B cell (primary cell): Measurements from ENCODE around the gene KLHL22. TPM values are rescaled to one million over a fixed set of nuclear protein-coding genes. Genes with fewer than 3 reads are reported as not detected.

Experiments used
- ATAC-seq: fragments of 200-7000 bp; cut with Tn5 transposase; one replicate; pipeline ENCODE4 v1.10.0; 2021; ENCODE audit warnings: low read depth, mild to moderate bottlenecking, moderate number of reproducible peaks, moderate library complexity
- CTCF ChIA-PET: fragments of 350-600 bp; sonication (Branson Sonifier 250); formaldehyde crosslinking; loops from one replicate; lab custom pipeline; 2021; ENCODE audit warnings: antibody characterized with exemption, inconsistent platforms; lab: Charles Lee
- POLR2A ChIA-PET: fragments of 350-600 bp; sonication (Branson Sonifier 250); formaldehyde crosslinking; loops from one replicate; lab custom pipeline; 2021; ENCODE audit warnings: antibody characterized with exemption; lab: Charles Lee
- DNase-seq: peaks from one replicate; pipeline ENCODE4 v3.0.0; 2013
- H2AFZ ChIP-seq: 2 replicates; pipeline ENCODE4 v1.6.1; 2012; ENCODE audit warnings: mild to moderate bottlenecking, low read depth, low read length; ENCODE audit not compliant: insufficient read depth, poor library complexity, severe bottlenecking
- H3K27ac ChIP-seq, 2 donors: 1 replicate in 1 of 2; 2 replicates in 1 of 2; pipeline ENCODE4 v1.5.1; 2012 to 2013; ENCODE audit warnings: low read length in 2 of 2, mild to moderate bottlenecking in 2 of 2, moderate library complexity in 1 of 2
- H3K27me3 ChIP-seq, 4 experiments: fragments of 200-600 bp in 1 of 4; sonication (generic) in 1 of 4; replicated peaks in 1 of 4; 1 replicate in 2 of 4; 2 replicates in 2 of 4; pipeline versions ENCODE4 v1.6.1 to v1.7.0; 2013 to 2016; ENCODE audit warnings: low read length in 3 of 4, mild to moderate bottlenecking in 2 of 4, mixed read lengths in 1 of 4, moderate library complexity in 1 of 4; ENCODE audit not compliant: insufficient read depth in 4 of 4, control insufficient read depth in 3 of 4; ENCODE audit errors: control extremely low read depth in 1 of 4
- H3K36me3 ChIP-seq, 2 experiments: replicated peaks in 1 of 2; 1 replicate in 1 of 2; 2 replicates in 1 of 2; pipeline versions ENCODE4 v1.6.1 to v1.7.1; 2013; ENCODE audit warnings: low read length in 1 of 2; ENCODE audit not compliant: insufficient read depth in 2 of 2, control insufficient read depth in 1 of 2; ENCODE audit errors: control extremely low read depth in 1 of 2, extremely low read depth in 1 of 2
- H3K4me1 ChIP-seq, 2 donors: fragments of 200-600 bp in 1 of 2; sonication (generic) in 1 of 2; 1 replicate in 1 of 2; 2 replicates in 1 of 2; pipeline versions ENCODE4 v1.5.1 to v1.6.1; 2013 to 2017; ENCODE audit warnings: low read length in 2 of 2; ENCODE audit not compliant: control insufficient read depth in 2 of 2, insufficient read depth in 2 of 2
- H3K4me2 ChIP-seq: replicated peaks from 2 replicates; pipeline ENCODE3; 2012; ENCODE audit warnings: mild to moderate bottlenecking, low read depth, low read length; ENCODE audit not compliant: poor library complexity, severe bottlenecking
- H3K4me3 ChIP-seq, 5 experiments: fragments of 200-600 bp in 1 of 5; sonication (generic) in 1 of 5; 1 replicate in 3 of 5; 2 replicates in 2 of 5; pipeline versions ENCODE4 v1.5.1 to v1.7.0; 2011 to 2016; ENCODE audit warnings: low read length in 4 of 5, mild to moderate bottlenecking in 4 of 5, low read depth in 2 of 5, control low read depth in 1 of 5, moderate library complexity in 1 of 5; ENCODE audit not compliant: insufficient read depth in 1 of 5; ENCODE audit errors: control extremely low read depth in 1 of 5, extremely low read depth in 1 of 5
- H3K79me2 ChIP-seq: fragments of 200-600 bp; sonication (generic); one replicate; pipeline ENCODE4 v1.6.0; 2016; ENCODE audit warnings: low read length; ENCODE audit not compliant: control insufficient read depth, insufficient read depth
- H3K9ac ChIP-seq: fragments of 200-600 bp; sonication (generic); 2 replicates; pipeline ENCODE4 v1.6.1; 2017; ENCODE audit warnings: mild to moderate bottlenecking, low read length, moderate library complexity
- H3K9me3 ChIP-seq, 3 donors: one replicate each; pipeline versions ENCODE4 v1.6.1 to v1.7.1; 2013; ENCODE audit warnings: low read length in 2 of 3; ENCODE audit not compliant: control insufficient read depth in 2 of 3, insufficient read depth in 1 of 3; ENCODE audit errors: control extremely low read depth in 1 of 3
- H4K20me1 ChIP-seq: 2 replicates; pipeline ENCODE4 v1.6.0; 2012; ENCODE audit warnings: mild to moderate bottlenecking, low read length; ENCODE audit not compliant: insufficient read depth, control insufficient read depth, poor library complexity, severe bottlenecking
- H3K27ac Mint-ChIP-seq: one replicate; pipeline ENCODE4 v1.8.0; 2021; ENCODE audit warnings: mixed read lengths
- H3K27me3 Mint-ChIP-seq: one replicate; pipeline ENCODE4 v1.8.0; 2021; ENCODE audit warnings: mixed read lengths
- H3K4me1 Mint-ChIP-seq: one replicate; pipeline ENCODE4 v1.8.0; 2021; ENCODE audit warnings: mixed read lengths
- H3K4me3 Mint-ChIP-seq: one replicate; pipeline ENCODE4 v1.8.0; 2021; ENCODE audit warnings: mixed read lengths
- H3K9me3 Mint-ChIP-seq: one replicate; pipeline ENCODE4 v1.8.0; 2022; ENCODE audit warnings: mixed read lengths; ENCODE audit not compliant: insufficient read depth
- CTCF ChIP-seq: fragments of 200-600 bp; IDR thresholded peaks from one replicate; pipeline ENCODE4 v1.8.0; 2022; ENCODE audit warnings: antibody characterized with exemption, mild to moderate bottlenecking
- EZH2 ChIP-seq: IDR thresholded peaks from 2 replicates; pipeline ENCODE4 v1.6.1; 2012; ENCODE audit warnings: borderline replicate concordance, low read depth, mild to moderate bottlenecking, moderate library complexity, low read length; ENCODE audit not compliant: insufficient read depth, poor library complexity, severe bottlenecking
- WGBS: methylation state at CpG from one replicate; pipeline ENCODE4 v1.1.5; 2013; ENCODE audit warnings: missing lambda C conversion rate; ENCODE audit not compliant: insufficient coverage; 5-methylcytosine and 5-hydroxymethylcytosine counted together
- intact Hi-C: fragments of 100-400 bp; cut with micrococcal nuclease; formaldehyde crosslinking; loops from one replicate; pipeline ENCODE4 v1.10.0; 2022
- polyA plus RNA-seq: library from polyadenylated mRNA; depleted of rRNA; stranded (reverse); fragments of >200 nt; gene quantifications from 2 replicates; pipeline ENCODE4 v1.2.3, GENCODE V29; 2012
- total RNA-seq, 2 donors: library from RNA; stranded (reverse); fragments of 120-200 nt in 1 of 2; gene quantifications; 1 replicate in 1 of 2; 2 replicates in 1 of 2; pipeline versions ENCODE4 v1.2.3 to v1.2.4, GENCODE V29; 2013 to 2022

KLHL22 gene
- total and polyA plus RNA-seq, 2 donors (not counting 1 experiment from before 2014, with no cell fraction given): 37.0 to 45.6 TPM

GRCh38 chr22:20466659-20467379 is 28.8 kb downstream of the KLHL22 start:
- POLR2A ChIA-PET: no interaction called here
- no peak overlapping the region for H3K4me2 ChIP-seq
- H3K4me1 Mint-ChIP-seq: peaks cover 46% of the 10 kb centered on the region
- H3K4me3 ChIP-seq: no peak overlapping the region
- no peak overlapping the region for H3K4me3 Mint-ChIP-seq
- H3K36me3 ChIP-seq: peaks cover 0 to 34% of the 10 kb centered on the region in 2 experiments
- no peak overlapping the region for H2AFZ ChIP-seq
- CTCF ChIA-PET: interaction anchor here (0.9 to 2.0 kb wide), 2 partner anchors 10 to 11 kb away, joined by 3 to 13 read pairs; no protein-coding TSS in a partner anchor
- intact Hi-C loops: no loop called here
- H3K27me3 ChIP-seq: no peaks in the 10 kb centered on the region
- ATAC-seq: no peak
- no peaks in the 10 kb centered on the region for H3K9me3 Mint-ChIP-seq
- no peak for DNase-seq
- WGBS: 90% methylated on average over 3 of the region's 3 CpGs
- peaks cover 5% of the 10 kb centered on the region for H3K79me2 ChIP-seq
- H3K9ac ChIP-seq: no peak overlapping the region
- H3K9me3 ChIP-seq: peaks cover 0 to 19% (median 0%) of the 10 kb centered on the region in 3 donors
- no peak overlapping the region for H3K27ac ChIP-seq
- H3K27me3 Mint-ChIP-seq: no peaks in the 10 kb centered on the region
- no peaks in the 10 kb centered on the region for H4K20me1 ChIP-seq
- H3K4me1 ChIP-seq: peaks cover 35 to 38% of the 10 kb centered on the region in 2 donors
- no peak overlapping the region for H3K27ac Mint-ChIP-seq
- TF ChIP-seq CTCF (no peak), EZH2 (no peak)

GRCh38 chr22:20465759-20466077 is 29.9 kb downstream of the KLHL22 start:
- Histone ChIP-seq H2AFZ (no peak overlapping the region), H3K27me3 (no peaks in the 10 kb centered on the region), H3K4me3 (no peak overlapping the region), H3K4me2 (no peak overlapping the region), H3K27ac (peak overlapping the region in 1 of 2 donors; percentile 87), H3K79me2 (peaks cover 13% of the 10 kb centered on the region), H3K4me1 (peaks cover 35 to 38% of the 10 kb centered on the region in 2 donors), H4K20me1 (no peaks in the 10 kb centered on the region), H3K36me3 (peaks cover 0 to 29% of the 10 kb centered on the region in 2 experiments), H3K9ac (no peak overlapping the region), H3K9me3 (peaks cover 0 to 19% (median 0%) of the 10 kb centered on the region in 3 donors)
- Mint-ChIP-seq H3K9me3 (no peaks in the 10 kb centered on the region), H3K27ac (peak overlapping the region; percentile 100), H3K27me3 (no peaks in the 10 kb centered on the region), H3K4me1 (peaks cover 49% of the 10 kb centered on the region), H3K4me3 (peak overlapping the region; percentile 24)
- ChIA-PET POLR2A (no interaction called here), CTCF (interaction anchor here (3.1 kb wide), 1 partner anchor 11 kb away, joined by 9 read pairs; no protein-coding TSS in a partner anchor)
- DNase-seq: no peak
- no peak for ATAC-seq
- 88% methylated on average over 3 of the region's 5 CpGs for whole genome bisulfite sequencing
- no peak for TF ChIP-seq CTCF
- no peak for TF ChIP-seq EZH2
- intact Hi-C loops: no loop called here
